HPDE6-E6E7 (cell line): ENCODE data around the gene HMGB1.
A peak's percentile ranks its signal among the peaks of the same experiment; 100 is the strongest.

Experiments used
- DNase-seq: peaks from one replicate; pipeline ENCODE4 v3.0.0; 2011; ENCODE audit warnings: missing footprints; ENCODE audit errors: extremely low spot score

Gene HMGB1

DNA sequence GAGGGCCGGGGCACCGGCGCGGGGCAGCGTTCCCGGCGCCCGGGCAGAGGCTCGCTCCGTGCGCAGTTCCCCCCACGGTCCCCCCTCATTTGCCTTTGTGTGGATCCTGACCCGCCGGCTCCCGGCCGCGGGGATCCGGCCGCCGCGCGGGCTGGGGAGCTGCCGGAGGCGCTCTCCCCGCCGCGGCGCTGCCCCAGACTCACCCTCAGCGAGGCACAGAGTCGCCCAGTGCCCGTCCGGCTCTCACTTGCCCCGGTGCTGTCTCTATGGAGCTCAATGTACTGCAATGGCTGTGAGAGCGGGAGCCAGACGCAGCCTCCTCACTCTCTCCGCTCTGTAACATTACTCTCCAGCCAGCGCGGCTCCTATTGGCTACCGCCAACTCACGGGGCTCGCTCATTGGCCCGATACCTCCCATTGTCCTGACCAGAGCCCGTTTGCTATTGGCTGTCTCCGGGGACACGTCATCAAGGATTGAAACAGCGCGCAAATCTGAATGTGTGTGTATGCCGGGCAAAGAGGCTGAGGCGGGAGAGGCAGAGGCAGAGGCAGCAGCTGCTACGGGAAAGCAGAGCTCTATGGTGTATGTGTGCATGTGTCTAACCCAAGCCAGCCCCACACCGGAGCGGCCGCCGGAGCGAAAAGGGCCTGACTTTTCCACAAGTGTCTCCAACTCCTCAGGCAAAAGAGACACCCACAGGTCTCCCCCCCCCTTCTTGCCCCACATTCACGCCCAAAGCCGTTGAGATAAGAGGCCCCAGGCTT, at the start of gene HMGB1:
Gene HMGB1, minus strand, starts transcription at position 344 of the 765 bp plus-strand sequence. CDS start 2,256 bp downstream, outside the sequence.
- peak; percentile 84 for DNase-seq

DNA sequence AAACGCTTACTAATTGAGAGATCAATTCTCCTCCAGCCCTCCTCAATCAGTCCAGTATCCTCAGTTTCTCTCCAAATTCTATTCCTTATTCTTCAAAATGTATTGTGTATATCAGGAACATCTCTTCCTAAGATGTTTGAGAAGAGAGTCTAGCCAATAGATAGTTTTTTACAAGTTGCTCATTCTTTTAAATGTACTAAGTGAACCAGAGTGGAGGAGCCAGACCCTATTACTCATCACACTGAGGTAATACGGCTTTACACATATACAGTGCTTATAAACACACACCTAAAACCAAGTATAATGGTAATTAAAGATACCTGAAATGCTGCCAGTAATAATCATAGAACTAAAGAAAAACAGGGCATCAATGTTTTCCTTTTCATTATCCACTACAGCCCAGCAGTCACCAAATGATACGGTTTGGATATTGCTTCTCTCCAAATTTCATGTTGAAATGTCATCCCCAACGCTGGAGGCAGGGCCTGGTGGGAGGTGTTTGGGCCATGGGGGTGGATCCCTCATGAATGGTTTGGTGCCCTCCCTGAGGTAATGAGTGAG, 45.2 kb upstream of the HMGB1 start:
- no peak for DNase-seq

GRCh38 chr13:30510091-30510490, 44.4 kb upstream of the HMGB1 start:
- DNase-seq = no peak

DNA sequence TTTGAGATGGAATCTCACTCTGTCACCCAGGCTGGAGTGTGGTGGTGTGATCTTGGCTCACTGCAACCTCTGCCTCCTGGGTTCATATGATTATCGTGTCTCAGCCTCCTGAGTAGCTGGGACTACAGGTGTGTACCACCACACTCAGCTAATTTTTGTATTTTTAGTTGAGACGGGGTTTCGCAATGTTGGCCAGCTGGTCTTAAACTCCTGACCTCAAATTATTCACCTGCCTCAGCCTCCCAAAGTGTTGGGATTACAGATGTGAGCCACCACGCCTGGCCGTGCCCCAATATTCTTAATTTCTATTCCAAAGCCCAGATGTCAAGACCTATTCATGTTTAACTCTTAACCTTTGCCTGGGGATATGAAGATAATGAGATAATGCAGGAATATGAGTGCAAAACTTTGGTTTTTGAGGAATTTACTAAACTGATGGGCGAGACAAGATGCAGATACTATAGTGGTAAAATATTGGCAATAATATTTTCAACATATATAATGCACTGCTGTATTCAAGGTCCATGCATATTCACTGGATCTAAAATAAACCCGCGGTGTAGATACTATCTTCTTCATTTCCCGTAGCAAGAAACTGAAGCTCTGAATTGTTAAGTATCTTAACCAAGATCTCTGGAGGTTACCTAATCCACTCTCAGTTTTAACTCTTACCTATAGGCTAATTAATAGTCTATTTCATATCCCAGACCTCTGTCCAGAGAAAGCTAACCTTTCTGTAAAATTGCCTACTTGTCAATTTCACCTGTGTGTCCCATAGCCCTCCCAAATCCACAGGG, 43.7 kb upstream of the HMGB1 start:
- no peak for DNase-seq

GRCh38 chr13:30504081-30504480, 38.3 kb upstream of the HMGB1 start:
- DNase-seq = no peak

GRCh38 chr13:30502237-30502636, 36.5 kb upstream of the HMGB1 start:
- no peak for DNase-seq

GRCh38 chr13:30499338-30499737, 33.6 kb upstream of the HMGB1 start:
- DNase-seq = no peak

DNA sequence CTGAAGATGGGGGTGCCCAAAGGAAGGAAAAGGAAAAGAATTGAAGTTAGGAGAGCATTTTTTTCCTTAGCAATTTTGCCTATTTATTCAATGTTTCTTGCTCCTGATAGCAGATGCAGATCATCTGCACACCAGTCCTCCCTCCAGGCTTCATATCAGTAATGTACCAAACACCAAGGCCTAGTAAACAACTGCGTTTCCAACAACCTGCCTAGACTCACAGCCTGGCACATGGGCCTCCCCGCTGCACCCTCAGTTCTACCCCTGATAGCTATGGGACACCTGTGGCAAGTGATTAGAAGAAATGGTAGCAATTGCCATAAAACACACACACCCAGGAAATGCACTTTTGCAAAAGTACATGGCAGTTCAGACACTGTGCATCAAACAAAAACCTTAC, 30.4 kb upstream of the HMGB1 start:
- DNase-seq = no peak

- no peak for DNase-seq
Measured at GRCh38 chr13:30495746-30496145, 30.0 kb upstream of the HMGB1 start.

DNA sequence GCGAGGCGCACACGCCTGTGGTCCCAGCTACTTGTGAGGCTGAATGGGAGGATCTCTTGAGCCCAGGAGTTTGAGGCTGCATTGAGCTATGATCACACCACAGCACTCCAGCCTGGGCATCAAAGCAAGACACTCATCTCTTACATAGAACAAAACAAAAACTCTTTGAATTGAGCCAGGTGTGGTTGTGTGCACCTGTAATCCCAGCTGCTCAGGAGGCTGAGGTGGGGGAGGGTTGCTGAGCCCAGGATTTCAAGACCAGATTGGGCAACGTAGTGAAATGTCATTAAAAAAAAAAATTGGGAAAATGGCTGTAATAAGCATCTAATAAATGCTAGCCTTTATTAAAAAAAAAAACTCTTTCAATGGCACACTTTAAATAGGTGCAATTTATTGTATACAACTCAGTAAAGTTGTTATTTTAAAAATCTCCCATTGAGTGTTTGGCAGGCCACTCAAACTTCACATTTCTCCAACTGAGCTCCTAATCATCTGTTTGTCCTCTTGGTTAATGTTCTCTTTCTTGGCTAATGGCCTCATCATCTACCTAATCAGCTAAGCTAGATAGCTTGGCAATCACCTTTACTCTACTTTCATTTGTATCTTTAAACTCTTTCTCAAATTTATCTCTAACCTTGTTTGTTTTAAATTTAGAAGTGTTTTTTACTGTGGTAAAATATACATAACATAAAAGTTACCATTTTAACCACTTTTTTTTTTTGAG, 28.1 kb upstream of the HMGB1 start:
- DNase-seq = no peak

DNA sequence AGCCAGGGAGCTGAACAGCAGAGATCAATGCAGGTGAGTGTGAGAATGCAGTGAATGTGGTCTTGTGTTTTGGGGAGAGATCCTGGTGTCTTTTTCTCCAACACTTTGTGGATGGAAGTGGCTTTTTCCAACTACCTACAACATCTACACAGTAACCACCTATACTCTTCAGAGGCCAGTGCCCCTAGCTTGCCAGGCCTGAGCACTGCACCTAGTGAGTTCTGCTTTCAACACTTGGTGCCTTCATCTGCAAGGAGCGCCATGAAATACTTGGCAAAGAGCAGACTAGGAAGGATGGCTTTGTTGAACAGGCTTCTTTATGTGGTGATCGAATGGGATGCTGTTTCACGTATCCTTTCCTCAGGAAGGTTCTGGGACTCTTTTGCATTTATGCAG, 21.3 kb upstream of the HMGB1 start:
- no peak for DNase-seq

GRCh38 chr13:30486230-30487074, 20.7 kb upstream of the HMGB1 start:
- no peak for DNase-seq

DNA sequence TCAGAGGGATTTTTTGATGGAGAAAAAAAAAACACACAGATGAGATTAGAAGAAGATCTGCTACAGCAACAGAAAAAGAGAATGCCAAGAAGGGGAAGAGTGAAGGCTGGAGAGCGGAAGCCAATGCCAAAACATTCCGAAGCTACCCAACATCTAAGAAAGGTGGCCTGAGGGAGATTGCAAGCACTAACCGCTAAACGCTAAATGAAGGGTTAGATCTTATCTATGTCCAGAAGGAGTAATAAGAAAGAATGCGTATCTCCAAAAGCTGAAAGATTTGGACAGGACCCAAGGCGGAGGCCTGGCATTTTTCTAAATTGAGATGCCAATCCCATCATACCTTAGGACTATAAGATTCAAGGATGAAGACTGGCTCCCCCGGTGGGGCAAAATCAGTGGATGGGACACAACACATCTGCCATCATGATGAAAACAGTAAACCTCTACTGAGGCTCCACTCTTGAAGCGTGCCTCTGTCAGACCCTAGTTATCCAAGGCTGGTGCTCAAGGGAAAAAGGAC, 15.6 kb upstream of the HMGB1 start:
- DNase-seq = no peak

GRCh38 chr13:30480292-30480950, 14.7 kb upstream of the HMGB1 start:
- no peak for DNase-seq

- no peak for DNase-seq
Measured at GRCh38 chr13:30479883-30480219, 14.1 kb upstream of the HMGB1 start.

DNA sequence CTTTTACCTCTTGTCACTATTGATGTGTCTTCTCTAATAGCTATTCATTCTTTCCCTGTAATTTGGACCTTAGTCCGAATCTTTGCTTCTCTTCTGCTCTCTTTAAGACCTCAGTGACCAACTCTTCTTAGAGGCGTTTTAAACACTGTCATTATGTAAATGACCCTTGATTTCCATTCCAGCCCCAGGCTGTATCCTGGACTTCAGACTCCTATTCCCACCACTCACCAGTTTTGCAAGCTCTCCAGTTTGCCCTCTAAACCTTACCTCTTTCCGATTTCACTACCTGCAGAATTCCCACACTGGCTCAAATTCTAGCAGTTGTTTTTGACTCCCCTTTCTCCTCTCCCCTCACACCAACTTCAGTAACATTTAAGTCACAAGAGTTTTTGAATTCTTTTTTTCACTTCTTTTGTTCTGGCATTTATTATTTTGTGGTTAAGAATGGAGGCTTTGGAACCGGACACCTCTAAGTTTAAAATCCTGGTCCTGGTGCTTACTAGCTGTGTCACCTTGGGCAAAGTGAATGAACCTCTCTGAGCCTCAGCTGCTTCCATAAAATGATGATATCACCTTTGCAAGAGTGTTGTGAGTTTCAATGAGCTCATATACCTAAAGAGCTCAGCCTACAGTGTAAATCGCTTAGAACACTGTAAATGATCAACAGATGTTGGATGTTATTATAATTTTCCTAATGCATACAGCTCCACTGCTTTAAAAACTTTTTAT, 13.6 kb upstream of the HMGB1 start:
- no peak for DNase-seq

GRCh38 chr13:30477346-30478195, 11.8 kb upstream of the HMGB1 start:
- no peak for DNase-seq

GRCh38 chr13:30473675-30474074, 7.9 kb upstream of the HMGB1 start:
- no peak for DNase-seq

DNA sequence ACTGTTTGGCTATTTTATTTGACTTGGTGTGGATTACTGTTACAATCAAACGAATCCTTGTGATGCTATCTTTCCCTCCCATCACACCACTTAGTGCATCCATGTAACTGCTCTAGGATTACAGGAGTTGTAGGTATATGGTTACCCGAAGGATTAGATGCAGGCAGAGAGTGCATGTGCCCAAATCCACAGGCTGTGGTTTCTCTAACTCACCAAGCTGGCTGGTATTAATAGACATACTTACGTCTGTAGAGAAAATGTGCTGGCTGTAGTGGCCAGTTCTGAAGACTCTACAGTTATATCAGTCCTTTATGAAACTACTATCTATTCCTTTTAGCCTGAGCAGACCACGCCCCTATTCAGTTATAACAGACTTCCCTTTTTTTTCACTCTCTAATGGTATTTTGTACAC, 1.1 kb upstream of the HMGB1 start:
- no peak for DNase-seq
